Kidney (tissue), 14 donors: Measurements from ENCODE around the gene ANKS1B. TPM values are rescaled to one million over a fixed set of nuclear protein-coding genes. Genes with fewer than 3 reads are reported as not detected.

Experiments used
- DNase-seq, 5 donors: peaks; one replicate each; pipeline ENCODE4 v3.0.0-alpha.2; 2013 to 2020
- FAIRE-seq: peaks from 2 replicates; lab custom pipeline; 2012; peaks lifted over from hg19 to GRCh38; lab: Jason Lieb, UNC
- H3K27ac ChIP-seq, 2 donors: one replicate each; pipeline ENCODE4 v1.7.0; 2013; ENCODE audit warnings: low read depth in 2 of 2, low read length in 2 of 2, inconsistent platforms in 1 of 2
- H3K27me3 ChIP-seq: one replicate; pipeline ENCODE4 v1.7.1; 2013; ENCODE audit warnings: low read length, inconsistent platforms; ENCODE audit not compliant: control insufficient read depth, insufficient read depth
- H3K36me3 ChIP-seq, 3 donors: one replicate each; pipeline versions ENCODE4 v1.7.0 to v1.7.1; 2013; ENCODE audit warnings: low read length in 3 of 3, control low read depth in 1 of 3, inconsistent platforms in 1 of 3; ENCODE audit not compliant: insufficient read depth in 3 of 3, control insufficient read depth in 2 of 3
- H3K4me1 ChIP-seq, 3 donors: one replicate each; pipeline versions ENCODE4 v1.7.0 to v1.7.1; 2013; ENCODE audit warnings: low read length in 3 of 3, inconsistent platforms in 1 of 3, low read depth in 1 of 3; ENCODE audit not compliant: control insufficient read depth in 2 of 3, insufficient read depth in 2 of 3
- H3K4me3 ChIP-seq, 3 donors: one replicate each; pipeline versions ENCODE4 v1.7.0 to v1.8.1; 2013; ENCODE audit warnings: low read length in 3 of 3, control low read depth in 1 of 3, inconsistent platforms in 1 of 3
- H3K9ac ChIP-seq, 3 donors: one replicate each; pipeline versions ENCODE4 v1.7.0 to v1.7.1; 2013; ENCODE audit warnings: low read length in 3 of 3, control low read depth in 1 of 3, inconsistent platforms in 1 of 3
- H3K9me3 ChIP-seq, 3 donors: one replicate each; pipeline versions ENCODE4 v1.7.0 to v1.7.1; 2013; ENCODE audit warnings: low read length in 3 of 3, control low read depth in 1 of 3, inconsistent platforms in 1 of 3; ENCODE audit not compliant: control insufficient read depth in 2 of 3, insufficient read depth in 1 of 3
- intact Hi-C: fragments of 100-400 bp; cut with DNase I; formaldehyde crosslinking; loops from one replicate; pipeline ENCODE4 v1.11.1; 2022
- polyA plus RNA-seq: library from polyadenylated mRNA; stranded (reverse); fragments of 350-450 nt; fragmentation: Illumina TruSeq; extraction: RNeasy Lipid Tissue Mini Kit (QIAGEN cat#74804); gene quantifications from one replicate; pipeline ENCODE4 v1.2.3, GENCODE V29; 2014; ENCODE audit warnings: low read depth, low replicate concordance; ENCODE audit not compliant: insufficient read depth
- total RNA-seq: library from RNA; stranded (reverse); fragmentation: NEBNext Ultra II Directional; extraction: Animal tissue kit (Norgen Biotek cat#: 25700); gene quantifications from one replicate; pipeline ENCODE4 v1.2.1, GENCODE V29; 2021
- TF ChIP-seq, protein P1 (sequence below): IDR thresholded peaks from 3 replicates; pipeline ENCODE4 v1.5.1; 2012; ENCODE audit warnings: mild to moderate bottlenecking, moderate library complexity, borderline replicate concordance; ENCODE audit not compliant: insufficient read depth; ENCODE audit errors: extremely low read depth
- donor health status: control.
- donor health status: control.
- donor health status: control.
- donor health status: control.
- donor health status: control.
- donor health status: DM: yes; HTN: yes; CAD: no.
- donor health status: Normal renal cell carcinoma (clear cell type).

The ANKS1B gene
- total and polyA plus RNA-seq, 2 donors from 2014 or later: 1.7 to 5.8 TPM

DNA sequence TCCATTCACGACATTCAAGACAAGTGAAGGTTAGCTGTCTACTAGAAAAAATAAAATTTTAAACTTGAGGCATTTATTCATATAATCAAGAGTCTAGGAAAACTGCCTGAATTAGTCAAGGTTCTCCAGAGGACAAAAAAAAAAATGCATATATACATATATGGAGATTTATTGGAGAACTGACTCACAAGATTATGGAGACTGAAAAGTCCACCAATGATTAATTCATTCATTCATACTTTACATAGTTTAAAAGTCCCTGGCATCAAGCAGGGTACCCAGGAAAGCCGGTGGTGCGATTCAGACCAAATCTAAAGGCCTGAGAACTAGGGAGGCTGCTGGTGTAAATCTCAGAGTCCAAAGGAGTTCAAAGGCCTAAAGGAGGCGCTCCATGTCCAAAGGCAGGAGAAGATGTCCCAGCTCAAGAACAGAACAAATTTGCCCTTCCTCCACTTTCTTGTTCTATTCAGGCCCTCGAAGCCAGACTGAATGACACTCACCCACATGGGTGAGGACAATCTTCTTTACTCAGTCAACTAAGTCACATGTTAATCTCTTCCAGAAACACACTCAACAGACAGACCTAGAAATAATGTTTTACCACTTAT is 64.3 kb downstream of the ANKS1B start:
- Histone ChIP-seq H3K27ac (no peak overlapping the region), H3K36me3 (no peaks in the 10 kb centered on the region), H3K9ac (no peak overlapping the region), H3K4me3 (no peak overlapping the region), H3K9me3 (no peaks in the 10 kb centered on the region), H3K27me3 (no peaks in the 10 kb centered on the region), H3K4me1 (no peaks in the 10 kb centered on the region)
- DNase-seq (no peak), FAIRE-seq (no peak)
- intact Hi-C loops: no loop called here
- TF ChIP-seq, protein P1, sequence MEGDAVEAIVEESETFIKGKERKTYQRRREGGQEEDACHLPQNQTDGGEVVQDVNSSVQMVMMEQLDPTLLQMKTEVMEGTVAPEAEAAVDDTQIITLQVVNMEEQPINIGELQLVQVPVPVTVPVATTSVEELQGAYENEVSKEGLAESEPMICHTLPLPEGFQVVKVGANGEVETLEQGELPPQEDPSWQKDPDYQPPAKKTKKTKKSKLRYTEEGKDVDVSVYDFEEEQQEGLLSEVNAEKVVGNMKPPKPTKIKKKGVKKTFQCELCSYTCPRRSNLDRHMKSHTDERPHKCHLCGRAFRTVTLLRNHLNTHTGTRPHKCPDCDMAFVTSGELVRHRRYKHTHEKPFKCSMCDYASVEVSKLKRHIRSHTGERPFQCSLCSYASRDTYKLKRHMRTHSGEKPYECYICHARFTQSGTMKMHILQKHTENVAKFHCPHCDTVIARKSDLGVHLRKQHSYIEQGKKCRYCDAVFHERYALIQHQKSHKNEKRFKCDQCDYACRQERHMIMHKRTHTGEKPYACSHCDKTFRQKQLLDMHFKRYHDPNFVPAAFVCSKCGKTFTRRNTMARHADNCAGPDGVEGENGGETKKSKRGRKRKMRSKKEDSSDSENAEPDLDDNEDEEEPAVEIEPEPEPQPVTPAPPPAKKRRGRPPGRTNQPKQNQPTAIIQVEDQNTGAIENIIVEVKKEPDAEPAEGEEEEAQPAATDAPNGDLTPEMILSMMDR: no peak

DNA sequence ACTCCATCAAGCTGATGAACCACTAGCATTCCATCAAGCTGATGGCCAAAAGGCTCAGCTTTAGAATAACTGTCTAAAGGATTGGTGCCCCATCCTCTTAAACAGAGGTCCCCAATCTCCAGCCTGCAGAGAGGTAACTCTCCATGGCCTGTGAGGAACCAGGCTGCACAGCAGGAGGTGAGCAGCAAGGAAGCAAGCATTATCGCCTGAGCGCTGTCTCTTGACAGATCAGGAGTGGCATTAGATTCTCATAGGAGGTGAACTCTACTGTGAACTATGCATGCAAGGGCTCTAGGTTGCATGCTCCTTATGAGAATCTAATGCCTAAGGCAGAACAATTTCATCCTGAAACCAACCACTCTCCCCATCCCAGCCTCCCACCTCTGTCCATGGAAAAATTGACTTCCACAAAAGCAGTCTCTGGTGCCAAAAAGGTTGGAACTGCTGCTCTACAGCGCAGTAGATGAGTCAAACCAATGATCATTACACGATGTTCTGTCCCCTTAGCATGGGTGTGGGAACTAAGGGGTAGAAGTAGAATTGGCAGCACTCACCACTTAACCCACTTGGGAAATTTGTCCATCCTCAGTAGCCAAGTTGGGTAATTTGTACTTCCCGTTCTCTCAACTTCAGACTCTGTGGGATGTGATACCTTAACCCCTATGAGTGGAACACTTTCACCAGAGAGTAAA is 66.9 kb downstream of the ANKS1B start:
- H3K9me3 ChIP-seq: no peaks in the 10 kb centered on the region
- no peaks in the 10 kb centered on the region for H3K27me3 ChIP-seq
- H3K4me3 ChIP-seq: no peak overlapping the region
- no peak overlapping the region for H3K27ac ChIP-seq
- TF ChIP-seq, protein P1: no peak
- DNase-seq (no peak), FAIRE-seq (no peak)
- no peaks in the 10 kb centered on the region for H3K4me1 ChIP-seq
- H3K36me3 ChIP-seq: no peaks in the 10 kb centered on the region
- intact Hi-C loops: no loop called here
- no peak overlapping the region for H3K9ac ChIP-seq

DNA sequence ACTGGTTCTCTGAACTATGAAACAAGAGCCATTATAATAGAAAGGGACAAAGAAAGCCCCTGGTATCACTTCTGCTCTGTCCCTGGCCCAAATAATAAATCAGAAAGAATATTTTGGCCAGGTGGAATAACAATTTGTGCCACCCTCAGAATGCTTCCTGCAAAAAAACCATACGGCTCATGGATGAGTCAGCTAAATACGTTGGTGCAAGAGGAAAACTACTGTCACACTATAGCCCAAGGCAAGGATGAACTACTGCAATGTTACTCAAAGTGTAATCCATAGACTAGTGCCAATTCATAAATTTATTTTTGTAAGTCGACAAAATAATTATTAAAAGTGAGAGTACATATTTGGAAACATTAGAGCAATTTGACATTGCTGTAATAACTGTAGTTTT is 68.2 kb downstream of the ANKS1B start:
- no peak overlapping the region for H3K9ac ChIP-seq
- TF ChIP-seq, protein P1: no peak
- FAIRE-seq: no peak
- H3K27me3 ChIP-seq: no peaks in the 10 kb centered on the region
- intact Hi-C loops: no loop called here
- H3K36me3 ChIP-seq: no peaks in the 10 kb centered on the region
- no peak for DNase-seq
- no peaks in the 10 kb centered on the region for H3K9me3 ChIP-seq
- H3K27ac ChIP-seq: no peak overlapping the region
- H3K4me1 ChIP-seq: no peaks in the 10 kb centered on the region
- H3K4me3 ChIP-seq: no peak overlapping the region
